Lower lobe of right lung (tissue), 2 donors: Measurements from ENCODE around the gene CYP26B1. TPM values are rescaled to one million over a fixed set of nuclear protein-coding genes. Genes with fewer than 3 reads are reported as not detected.

Source experiments
- ATAC-seq, 2 donors: fragments of 200-7000 bp; cut with Tn5 transposase; one replicate each; pipeline ENCODE4 v1.9.1; 2020 to 2022; ENCODE audit warnings: mild to moderate bottlenecking in 2 of 2, moderate library complexity in 2 of 2
- DNase-seq: peaks from one replicate; pipeline ENCODE4 v3.0.0-alpha.2; 2020
- H3K27ac ChIP-seq: fragments of 200-600 bp; one replicate; pipeline ENCODE4 v1.8.0; 2022
- H3K27me3 ChIP-seq: fragments of 200-600 bp; one replicate; pipeline ENCODE4 v1.8.0; 2022; ENCODE audit warnings: low read depth
- H3K36me3 ChIP-seq: fragments of 200-600 bp; one replicate; pipeline ENCODE4 v1.8.0; 2022; ENCODE audit warnings: mild to moderate bottlenecking
- H3K4me1 ChIP-seq: fragments of 200-600 bp; one replicate; pipeline ENCODE4 v1.8.0; 2022
- H3K4me3 ChIP-seq: fragments of 200-600 bp; one replicate; pipeline ENCODE4 v1.8.0; 2022; ENCODE audit warnings: mild to moderate bottlenecking
- H3K9me3 ChIP-seq: fragments of 200-600 bp; one replicate; pipeline ENCODE4 v1.8.0; 2022
- CTCF ChIP-seq: fragments of 200-600 bp; IDR thresholded peaks from one replicate; pipeline ENCODE4 v1.8.0; 2022; ENCODE audit warnings: antibody characterized with exemption, mild to moderate bottlenecking
- intact Hi-C: fragments of 100-400 bp; cut with DNase I; formaldehyde crosslinking; loops from one replicate; pipeline ENCODE4 v1.11.0; 2022
- total RNA-seq: library from RNA; stranded (reverse); fragmentation: NEBNext Ultra II Directional; extraction: Animal tissue kit (Norgen Biotek cat#: 25700); gene quantifications from one replicate; pipeline ENCODE4 v1.2.1, GENCODE V29; 2021
- donor health status: DM: no; HTN: yes; CAD: no; lungs with severe emphysema.

The CYP26B1 gene
- total RNA-seq, 1 donor from 2014 or later = 2.5 TPM

DNA sequence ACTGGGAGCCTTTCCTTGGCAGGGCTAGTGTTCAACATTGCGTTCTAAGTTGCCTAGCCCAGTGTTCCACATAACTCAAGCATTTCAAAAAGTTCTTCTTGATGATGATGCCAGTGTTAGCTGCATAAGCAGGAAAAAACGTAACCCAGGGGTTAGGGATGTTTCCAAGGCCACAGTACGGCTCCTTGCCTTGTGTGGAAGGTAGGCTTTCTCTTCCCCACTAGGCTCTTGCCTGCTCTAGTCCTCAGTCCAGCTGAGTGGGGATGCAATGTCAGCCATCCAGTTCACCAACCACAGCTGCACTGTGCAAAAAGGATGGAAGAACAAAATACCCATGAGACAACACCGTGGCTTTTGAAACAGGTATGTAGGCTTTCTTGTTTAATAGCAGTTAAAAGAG lies 28.0 kb upstream of the CYP26B1 start:
- ATAC-seq (no peak), DNase-seq (no peak)
- H3K4me3 ChIP-seq = no peak overlapping the region
- H3K9me3 ChIP-seq = no peaks in the 10 kb centered on the region
- no peaks in the 10 kb centered on the region for H3K4me1 ChIP-seq
- intact Hi-C loops = no loop called here
- H3K27me3 ChIP-seq = no peaks in the 10 kb centered on the region
- no peak overlapping the region for H3K27ac ChIP-seq
- TF ChIP-seq CTCF = no peak
- peaks cover 30% of the 10 kb centered on the region for H3K36me3 ChIP-seq

DNA sequence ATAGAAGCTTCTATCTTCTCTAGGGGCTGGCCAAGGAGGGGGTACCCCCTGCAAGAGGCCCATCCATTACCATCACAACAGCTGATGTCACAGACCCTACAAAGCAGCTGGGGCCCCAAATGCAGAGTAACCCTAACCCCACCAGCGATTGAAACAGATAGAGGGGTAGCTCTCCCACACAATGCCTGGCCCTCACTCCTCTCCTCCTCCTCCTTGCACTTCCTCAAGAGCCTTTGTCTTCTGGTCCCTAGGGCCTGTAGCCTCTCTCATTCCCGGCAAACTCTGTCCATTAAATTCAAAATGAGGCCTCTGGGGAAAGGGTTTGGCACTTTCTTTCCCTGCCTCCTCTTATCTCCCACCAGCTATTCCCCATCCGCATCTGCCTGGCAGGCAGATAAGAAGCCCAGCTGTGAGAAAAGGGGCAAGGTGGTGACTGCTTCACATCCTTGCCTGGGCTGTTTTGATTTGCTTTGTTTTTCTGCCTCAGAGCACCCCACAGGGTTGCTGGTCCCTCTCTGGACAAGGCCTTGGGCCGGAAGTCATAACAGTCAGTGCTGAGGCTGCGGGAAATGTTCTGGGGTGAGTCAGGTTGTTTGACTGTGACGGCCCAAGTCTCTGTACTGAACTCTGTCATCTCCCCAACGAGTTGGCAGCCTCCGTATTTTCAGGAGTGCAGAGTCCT lies 26.1 kb upstream of the CYP26B1 start:
- intact Hi-C loops = no loop called here
- H3K4me3 ChIP-seq = no peak overlapping the region

DNA sequence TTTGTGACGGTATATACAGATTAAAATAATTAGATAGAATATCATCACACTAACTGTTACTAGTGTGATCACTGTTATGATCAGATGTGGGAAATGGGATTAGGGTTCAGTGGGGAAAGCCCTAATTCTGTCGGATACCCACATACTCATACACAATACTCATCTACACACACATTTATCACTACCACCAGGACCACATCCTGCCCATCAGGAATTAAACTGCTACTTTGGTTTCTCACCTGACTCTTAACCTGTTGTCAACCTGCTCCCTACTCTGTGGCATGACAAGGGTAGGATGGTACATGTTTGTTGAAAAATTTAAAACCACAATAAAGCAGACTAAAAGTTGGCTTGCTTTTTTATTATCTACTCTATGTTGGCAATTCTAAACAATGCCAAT lies 24.8 kb upstream of the CYP26B1 start:
- no peak overlapping the region for H3K27ac ChIP-seq
- intact Hi-C loops = no loop called here
- H3K4me1 ChIP-seq = no peaks in the 10 kb centered on the region
- peaks cover 9% of the 10 kb centered on the region for H3K36me3 ChIP-seq
- TF ChIP-seq CTCF = no peak
- H3K27me3 ChIP-seq = no peaks in the 10 kb centered on the region
- H3K9me3 ChIP-seq = no peaks in the 10 kb centered on the region
- ATAC-seq (no peak), DNase-seq (no peak)
- no peak overlapping the region for H3K4me3 ChIP-seq

More for the DNA sequence above, 26.1 kb upstream of the CYP26B1 start:
- Histone ChIP-seq H3K36me3 (peaks cover 22% of the 10 kb centered on the region), H3K9me3 (no peaks in the 10 kb centered on the region), H3K27ac (no peak overlapping the region), H3K4me1 (no peaks in the 10 kb centered on the region), H3K27me3 (no peaks in the 10 kb centered on the region)
- DNase-seq = no peak
- TF ChIP-seq CTCF = no peak
- no peak for ATAC-seq

DNA sequence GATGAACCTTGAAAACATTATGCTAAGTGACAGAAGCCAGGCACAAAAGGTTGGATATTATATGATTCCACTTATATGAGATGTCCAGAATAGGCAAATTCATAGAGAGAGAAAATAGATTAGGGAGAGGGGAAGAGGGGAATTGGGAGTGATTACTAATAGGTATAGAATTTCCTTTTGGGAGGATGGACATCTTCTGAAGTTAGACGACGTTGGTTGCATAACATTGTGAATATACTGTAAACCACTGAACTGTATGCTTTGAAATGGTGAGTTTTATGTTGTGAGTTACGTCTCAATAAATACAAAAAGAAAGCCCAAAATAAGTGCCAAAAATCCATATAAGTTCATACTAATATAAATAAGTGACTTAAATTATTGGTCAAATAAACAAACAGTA lies 18.6 kb upstream of the CYP26B1 start:
- DNase-seq (no peak), ATAC-seq (no peak)
- Histone ChIP-seq H3K4me3 (no peak overlapping the region), H3K4me1 (no peaks in the 10 kb centered on the region), H3K27ac (no peak overlapping the region), H3K9me3 (no peaks in the 10 kb centered on the region), H3K36me3 (no peaks in the 10 kb centered on the region), H3K27me3 (no peaks in the 10 kb centered on the region)
- intact Hi-C loops = no loop called here
- TF ChIP-seq CTCF = no peak

- no peaks in the 10 kb centered on the region for H3K4me1 ChIP-seq
- no peak for TF ChIP-seq CTCF
- intact Hi-C loops = no loop called here
- ATAC-seq (no peak), DNase-seq (no peak)
- no peak overlapping the region for H3K4me3 ChIP-seq
- H3K27ac ChIP-seq = no peak overlapping the region
- no peaks in the 10 kb centered on the region for H3K9me3 ChIP-seq
- no peaks in the 10 kb centered on the region for H3K27me3 ChIP-seq
- H3K36me3 ChIP-seq = no peaks in the 10 kb centered on the region
These were observed 18.1 kb upstream of the CYP26B1 start for GRCh38 chr2:72165792-72166191.
